ENCODE results near the gene LHPP. TPM values are rescaled to one million over a fixed set of nuclear protein-coding genes. Genes with fewer than 3 reads are reported as not detected.

LHPP gene
- total and polyA plus RNA-seq, 11 donors, result 5.6 to 23.5 (median 13.2) TPM

- no peak overlapping the region for H3K4me3 ChIP-seq
- DNase-seq, result no peak
Measured at GRCh38 chr10:124543146-124543545, 81.5 kb downstream of the LHPP start.

GRCh38 chr10:124543971-124544370 is 82.3 kb downstream of the LHPP start:
- TF ChIP-seq CTCF (IDR thresholded peaks at IDR 0.05) (no peak), POLR2A (IDR thresholded peaks at IDR 0.05) (no peak)
- no peaks in the 10 kb centered on the region for H3K36me3 ChIP-seq
- 82 to 94% (median 91%) methylated on average over 5 to 12 of the region's 12 CpGs for WGBS, 4 donors
- H3K4me3 ChIP-seq, result no peak overlapping the region
- no peaks in the 10 kb centered on the region for H3K27me3 ChIP-seq
- intact Hi-C loops (cut with DNase I), result loop anchor here in 4 of 10 donors (5.0 kb wide), 3 partner anchors 78 to 278 kb away; no protein-coding TSS in a partner anchor
- H3K9me3 ChIP-seq, result no peaks in the 10 kb centered on the region
- H3K27ac ChIP-seq, result no peak overlapping the region
- peak in 1 of 4 donors; percentile 14 for ATAC-seq
- peaks cover 0 to 16% (median 4%) of the 10 kb centered on the region in 12 donors for H3K4me1 ChIP-seq
- peak in 1 of 5 donors; percentile 12 for DNase-seq

More at GRCh38 chr10:124543146-124543545, 81.5 kb downstream of the LHPP start:
- H3K27me3 ChIP-seq, result no peaks in the 10 kb centered on the region
- TF ChIP-seq POLR2A (IDR thresholded peaks at IDR 0.05) (no peak), CTCF (IDR thresholded peaks at IDR 0.05) (no peak)
- H3K4me1 ChIP-seq, result peaks cover 0 to 16% (median 4%) of the 10 kb centered on the region in 12 donors
- H3K27ac ChIP-seq, result no peak overlapping the region
- 91 to 97% (median 95%) methylated on average over 12 to 13 of the region's 13 CpGs for WGBS, 4 donors
- ATAC-seq, result no peak
- no peaks in the 10 kb centered on the region for H3K9me3 ChIP-seq
- intact Hi-C loops (cut with DNase I), result loop anchor here in 4 of 10 donors (5.0 kb wide), 3 partner anchors 79 to 279 kb away; no protein-coding TSS in a partner anchor
- H3K36me3 ChIP-seq, result no peaks in the 10 kb centered on the region

GRCh38 chr10:124544711-124545110 is 83.1 kb downstream of the LHPP start:
- H3K36me3 ChIP-seq, result no peaks in the 10 kb centered on the region
- peak in 2 of 4 donors; percentile 8 to 20 for ATAC-seq
- H3K27ac ChIP-seq, result no peak overlapping the region
- WGBS, 4 donors, result 57 to 100% (median 88%) methylated on average over 8 to 16 of the region's 16 CpGs
- TF ChIP-seq CTCF (IDR thresholded peaks at IDR 0.05), result no peak
- no peak for TF ChIP-seq POLR2A (IDR thresholded peaks at IDR 0.05)
- peaks cover 0 to 16% (median 4%) of the 10 kb centered on the region in 12 donors for H3K4me1 ChIP-seq
- no peak overlapping the region for H3K4me3 ChIP-seq
- no peak for DNase-seq
- no peaks in the 10 kb centered on the region for H3K27me3 ChIP-seq
- intact Hi-C loops (cut with DNase I), result loop anchor here in 4 of 10 donors (5.0 kb wide), 3 partner anchors 78 to 278 kb away; no protein-coding TSS in a partner anchor
- no peaks in the 10 kb centered on the region for H3K9me3 ChIP-seq

DNA sequence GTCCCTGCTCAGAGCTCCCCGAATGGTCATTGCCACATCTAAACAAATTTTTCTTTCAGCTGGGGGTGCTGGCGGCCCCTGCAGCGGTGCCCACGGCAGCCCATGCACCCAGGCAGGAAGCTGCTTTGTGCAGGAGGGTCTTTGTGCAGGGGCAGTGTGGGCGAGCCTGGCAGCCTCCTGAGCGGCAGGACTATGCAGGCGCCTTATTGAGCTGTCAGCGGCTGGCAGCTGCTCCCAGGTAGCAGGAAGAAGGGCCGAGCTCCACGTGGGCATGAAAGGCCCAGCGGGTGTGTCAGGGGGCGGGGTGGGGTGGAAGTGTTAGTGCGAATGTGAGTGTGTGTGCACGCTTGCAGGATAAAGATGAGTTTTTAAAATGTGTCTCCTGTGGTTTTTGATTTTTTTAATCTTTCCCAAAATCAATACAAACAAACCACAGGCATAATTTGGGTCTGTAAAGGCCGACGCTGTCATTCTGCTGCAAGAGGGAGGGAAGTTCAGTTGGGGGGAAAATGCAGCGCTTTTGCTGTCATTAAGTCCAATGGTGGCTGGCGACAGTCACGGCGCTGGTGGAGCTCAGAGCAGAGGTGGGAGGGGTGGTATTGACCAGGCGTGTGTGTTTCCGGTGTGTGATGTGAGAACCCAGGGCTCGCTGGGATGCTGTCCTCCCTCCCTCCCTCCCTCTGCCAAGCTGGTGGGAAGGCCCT is 83.9 kb downstream of the LHPP start:
- Histone ChIP-seq H3K4me3 (no peak overlapping the region), H3K27me3 (no peaks in the 10 kb centered on the region), H3K27ac (no peak overlapping the region), H3K36me3 (no peaks in the 10 kb centered on the region), H3K9me3 (no peaks in the 10 kb centered on the region), H3K4me1 (peaks cover 0 to 10% (median 1%) of the 10 kb centered on the region in 12 donors)
- intact Hi-C loops (cut with DNase I), result no loop called here
- 84 to 94% (median 89%) methylated on average over 23 of the region's 23 CpGs for WGBS, 4 donors
- ATAC-seq (no peak), DNase-seq (no peak)
- no peak for TF ChIP-seq CTCF (IDR thresholded peaks at IDR 0.05)
- TF ChIP-seq POLR2A (IDR thresholded peaks at IDR 0.05), result no peak

All from heart left ventricle (tissue), 16 donors.